HCEC 1CT (cell line): ENCODE results near the gene P2RX1.
"Not testable (repeated sequence)": the region's sequence is repeated elsewhere in the genome, so short reads cannot be mapped to it uniquely, and the experiment has no call there.

Experiments used
- DNase-seq: peaks from one replicate; pipeline ENCODE4 v3.0.0-alpha.2; 2017

P2RX1 gene

GRCh38 chr17:3885271-3885670 lies 31.0 kb downstream of the P2RX1 start:
- DNase-seq: no peak

GRCh38 chr17:3884188-3884587 lies 32.1 kb downstream of the P2RX1 start:
- DNase-seq: no peak

GRCh38 chr17:3882276-3882675 lies 34.0 kb downstream of the P2RX1 start:
- no peak for DNase-seq

- no peak for DNase-seq
Observed at GRCh38 chr17:3880983-3881382, 35.3 kb downstream of the P2RX1 start.

- DNase-seq: no peak
Observed at GRCh38 chr17:3879591-3880417, 36.5 kb downstream of the P2RX1 start.

GRCh38 chr17:3879186-3879585 lies 37.1 kb downstream of the P2RX1 start:
- DNase-seq: no peak

GRCh38 chr17:3877220-3877619 lies 39.0 kb downstream of the P2RX1 start:
- no peak for DNase-seq

- no peak for DNase-seq
Observed at GRCh38 chr17:3875317-3875716, 40.9 kb downstream of the P2RX1 start.

- no peak for DNase-seq
Observed at GRCh38 chr17:3873862-3874261, 42.4 kb downstream of the P2RX1 start.

- DNase-seq: no peak
Observed at GRCh38 chr17:3870871-3871306, 45.4 kb downstream of the P2RX1 start.

- no peak for DNase-seq
Observed at GRCh38 chr17:3867606-3868005, 48.7 kb downstream of the P2RX1 start.

- DNase-seq: no peak
Observed at GRCh38 chr17:3867106-3867505, 49.2 kb downstream of the P2RX1 start.

- no peak for DNase-seq
Observed at GRCh38 chr17:3866276-3866675, 50.0 kb downstream of the P2RX1 start.

- no peak for DNase-seq
Observed at GRCh38 chr17:3865176-3865575, 51.1 kb downstream of the P2RX1 start.

- DNase-seq: no peak
Observed at GRCh38 chr17:3864534-3864933, 51.7 kb downstream of the P2RX1 start.

- DNase-seq: no peak
Observed at GRCh38 chr17:3861761-3862681, 54.2 kb downstream of the P2RX1 start.

- no peak for DNase-seq
Observed at GRCh38 chr17:3860939-3861700, 55.1 kb downstream of the P2RX1 start.

GRCh38 chr17:3859940-3860339 lies 56.3 kb downstream of the P2RX1 start:
- DNase-seq: no peak

GRCh38 chr17:3857261-3858105 lies 58.8 kb downstream of the P2RX1 start:
- DNase-seq: no peak

GRCh38 chr17:3854204-3854603 lies 62.1 kb downstream of the P2RX1 start:
- DNase-seq: not testable (repeated sequence)

GRCh38 chr17:3852561-3852960 lies 63.7 kb downstream of the P2RX1 start:
- DNase-seq: no peak

- no peak for DNase-seq
Observed at GRCh38 chr17:3851461-3852100, 64.7 kb downstream of the P2RX1 start.
